ENCODE data around the gene RBL2. TPM values are rescaled to one million over a fixed set of nuclear protein-coding genes. Genes with fewer than 3 reads are reported as not detected.
A peak's percentile ranks its signal among the peaks of the same experiment; 100 is the strongest.
"Not testable (repeated sequence)": the region's sequence is repeated elsewhere in the genome, so short reads cannot be mapped to it uniquely, and the experiment has no call there.

RBL2 gene, protein sequence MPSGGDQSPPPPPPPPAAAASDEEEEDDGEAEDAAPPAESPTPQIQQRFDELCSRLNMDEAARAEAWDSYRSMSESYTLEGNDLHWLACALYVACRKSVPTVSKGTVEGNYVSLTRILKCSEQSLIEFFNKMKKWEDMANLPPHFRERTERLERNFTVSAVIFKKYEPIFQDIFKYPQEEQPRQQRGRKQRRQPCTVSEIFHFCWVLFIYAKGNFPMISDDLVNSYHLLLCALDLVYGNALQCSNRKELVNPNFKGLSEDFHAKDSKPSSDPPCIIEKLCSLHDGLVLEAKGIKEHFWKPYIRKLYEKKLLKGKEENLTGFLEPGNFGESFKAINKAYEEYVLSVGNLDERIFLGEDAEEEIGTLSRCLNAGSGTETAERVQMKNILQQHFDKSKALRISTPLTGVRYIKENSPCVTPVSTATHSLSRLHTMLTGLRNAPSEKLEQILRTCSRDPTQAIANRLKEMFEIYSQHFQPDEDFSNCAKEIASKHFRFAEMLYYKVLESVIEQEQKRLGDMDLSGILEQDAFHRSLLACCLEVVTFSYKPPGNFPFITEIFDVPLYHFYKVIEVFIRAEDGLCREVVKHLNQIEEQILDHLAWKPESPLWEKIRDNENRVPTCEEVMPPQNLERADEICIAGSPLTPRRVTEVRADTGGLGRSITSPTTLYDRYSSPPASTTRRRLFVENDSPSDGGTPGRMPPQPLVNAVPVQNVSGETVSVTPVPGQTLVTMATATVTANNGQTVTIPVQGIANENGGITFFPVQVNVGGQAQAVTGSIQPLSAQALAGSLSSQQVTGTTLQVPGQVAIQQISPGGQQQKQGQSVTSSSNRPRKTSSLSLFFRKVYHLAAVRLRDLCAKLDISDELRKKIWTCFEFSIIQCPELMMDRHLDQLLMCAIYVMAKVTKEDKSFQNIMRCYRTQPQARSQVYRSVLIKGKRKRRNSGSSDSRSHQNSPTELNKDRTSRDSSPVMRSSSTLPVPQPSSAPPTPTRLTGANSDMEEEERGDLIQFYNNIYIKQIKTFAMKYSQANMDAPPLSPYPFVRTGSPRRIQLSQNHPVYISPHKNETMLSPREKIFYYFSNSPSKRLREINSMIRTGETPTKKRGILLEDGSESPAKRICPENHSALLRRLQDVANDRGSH
- polyA plus RNA-seq (2011; rRNA removed) = 37.7 and 39.7 TPM in 2 replicates
- 24.5 and 37.8 TPM in 2 replicates for polyA minus RNA-seq (2011; rRNA and poly(A)+ RNA removed)

DNA sequence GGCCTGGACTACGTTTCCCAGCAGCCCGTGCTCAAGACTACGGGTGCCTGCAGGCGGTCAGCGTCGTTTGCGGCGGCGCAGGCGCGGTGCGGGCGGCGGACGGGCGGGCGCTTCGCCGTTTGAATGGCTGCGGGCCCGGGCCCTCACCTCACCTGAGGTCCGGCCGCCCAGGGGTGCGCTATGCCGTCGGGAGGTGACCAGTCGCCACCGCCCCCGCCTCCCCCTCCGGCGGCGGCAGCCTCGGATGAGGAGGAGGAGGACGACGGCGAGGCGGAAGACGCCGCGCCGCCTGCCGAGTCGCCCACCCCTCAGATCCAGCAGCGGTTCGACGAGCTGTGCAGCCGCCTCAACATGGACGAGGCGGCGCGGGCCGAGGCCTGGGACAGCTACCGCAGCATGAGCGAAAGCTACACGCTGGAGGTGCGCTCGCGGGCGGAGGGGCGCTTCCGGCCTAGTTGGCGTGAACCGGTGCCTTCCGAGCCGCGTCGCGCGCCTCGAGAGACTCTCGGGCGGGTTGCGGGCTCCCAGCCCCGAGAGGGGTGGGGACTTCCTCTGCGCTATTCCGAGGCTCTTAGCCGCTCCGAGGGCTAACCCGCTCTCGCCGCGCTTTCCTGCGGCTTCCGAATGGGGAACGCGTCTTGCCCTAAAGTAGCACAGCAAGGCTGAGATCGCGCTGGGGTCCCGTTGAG lies at the start of gene RBL2:
TSS of gene RBL2 (plus strand) at position 95 of the 689 bp plus-strand sequence. CDS start at position 181, 86 bp downstream.
- DNase-seq (ENCODE audit: low read depth) = no peak
- POLR2A ChIA-PET = no interaction called here
- H3K36me3 ChIP-seq (ENCODE audit: control insufficient read depth, insufficient read depth, low read length) = no peaks in the 10 kb centered on the region
- CTCF ChIA-PET = interaction anchor here (1.0 kb wide), 1 partner anchor 14 kb away, joined by 3 read pairs; no protein-coding TSS in a partner anchor
- no peaks in the 10 kb centered on the region for H3K27me3 ChIP-seq (ENCODE audit: control insufficient read depth, insufficient read depth, low read length)
- TF ChIP-seq, protein P1, sequence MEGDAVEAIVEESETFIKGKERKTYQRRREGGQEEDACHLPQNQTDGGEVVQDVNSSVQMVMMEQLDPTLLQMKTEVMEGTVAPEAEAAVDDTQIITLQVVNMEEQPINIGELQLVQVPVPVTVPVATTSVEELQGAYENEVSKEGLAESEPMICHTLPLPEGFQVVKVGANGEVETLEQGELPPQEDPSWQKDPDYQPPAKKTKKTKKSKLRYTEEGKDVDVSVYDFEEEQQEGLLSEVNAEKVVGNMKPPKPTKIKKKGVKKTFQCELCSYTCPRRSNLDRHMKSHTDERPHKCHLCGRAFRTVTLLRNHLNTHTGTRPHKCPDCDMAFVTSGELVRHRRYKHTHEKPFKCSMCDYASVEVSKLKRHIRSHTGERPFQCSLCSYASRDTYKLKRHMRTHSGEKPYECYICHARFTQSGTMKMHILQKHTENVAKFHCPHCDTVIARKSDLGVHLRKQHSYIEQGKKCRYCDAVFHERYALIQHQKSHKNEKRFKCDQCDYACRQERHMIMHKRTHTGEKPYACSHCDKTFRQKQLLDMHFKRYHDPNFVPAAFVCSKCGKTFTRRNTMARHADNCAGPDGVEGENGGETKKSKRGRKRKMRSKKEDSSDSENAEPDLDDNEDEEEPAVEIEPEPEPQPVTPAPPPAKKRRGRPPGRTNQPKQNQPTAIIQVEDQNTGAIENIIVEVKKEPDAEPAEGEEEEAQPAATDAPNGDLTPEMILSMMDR (IDR thresholded peaks at IDR 0.05; ENCODE audit: insufficient read depth, low read depth, low read length) = no peak
- H3K4me3 ChIP-seq (ENCODE audit: low read depth, low read length) = peak within 1 kb of the TSS; percentile 99

DNA sequence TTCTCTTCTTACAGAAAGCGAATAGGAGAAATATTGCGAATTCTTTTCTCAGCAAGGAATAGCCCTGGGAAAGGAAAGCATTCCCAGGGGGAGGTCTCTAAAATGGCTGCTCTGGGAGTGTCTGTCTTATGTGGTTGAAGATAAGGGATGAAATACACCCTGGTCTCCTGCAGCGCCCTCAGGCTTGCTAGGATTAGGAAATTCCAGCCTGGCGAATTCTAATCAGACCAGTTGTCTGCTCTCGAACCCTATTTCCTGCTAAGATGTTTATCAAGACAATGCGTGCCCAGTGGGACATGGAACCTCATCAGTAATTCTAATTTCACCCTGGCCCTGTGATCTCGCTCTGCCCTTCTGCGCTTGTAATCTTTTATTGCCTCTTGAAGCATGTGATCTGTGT lies 49.7 kb upstream of the RBL2 start:
- CTCF ChIA-PET; DNase-seq (ENCODE audit: low read depth): not testable (repeated sequence)

DNA sequence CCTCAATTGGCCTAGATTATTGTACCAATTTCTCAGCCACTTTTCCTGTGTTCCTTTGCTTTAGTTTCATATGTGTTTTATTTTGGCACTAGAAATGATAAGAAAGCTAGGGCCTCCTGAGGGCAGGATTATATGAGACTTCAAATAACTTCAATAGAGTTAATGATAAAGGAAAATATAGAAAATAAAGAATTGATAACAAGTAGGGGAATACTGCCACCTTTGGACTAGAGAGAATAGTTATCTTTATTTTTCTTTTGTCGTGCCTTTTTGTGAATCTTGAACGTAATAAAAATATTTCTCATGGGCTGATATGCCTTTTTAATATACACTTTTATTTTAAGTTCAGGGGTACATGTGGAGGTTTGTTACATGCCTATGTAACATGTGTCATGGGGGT lies 29.3 kb upstream of the RBL2 start:
- no peaks in the 10 kb centered on the region for H3K27me3 ChIP-seq (ENCODE audit: control insufficient read depth, insufficient read depth, low read length)
- POLR2A ChIA-PET = no interaction called here
- DNase-seq (ENCODE audit: low read depth) = no peak
- H3K4me3 ChIP-seq (ENCODE audit: low read depth, low read length) = no peak overlapping the region
- no peaks in the 10 kb centered on the region for H3K36me3 ChIP-seq (ENCODE audit: control insufficient read depth, insufficient read depth, low read length)
- CTCF ChIA-PET = no interaction called here
- TF ChIP-seq, protein P1 (IDR thresholded peaks at IDR 0.05; ENCODE audit: insufficient read depth, low read depth, low read length) = no peak

More for the DNA sequence above, 49.7 kb upstream of the RBL2 start:
- POLR2A ChIA-PET; H3K4me3 ChIP-seq (ENCODE audit: low read depth, low read length); H3K27me3 ChIP-seq (ENCODE audit: control insufficient read depth, insufficient read depth, low read length); H3K36me3 ChIP-seq (ENCODE audit: control insufficient read depth, insufficient read depth, low read length): not testable (repeated sequence)

DNA sequence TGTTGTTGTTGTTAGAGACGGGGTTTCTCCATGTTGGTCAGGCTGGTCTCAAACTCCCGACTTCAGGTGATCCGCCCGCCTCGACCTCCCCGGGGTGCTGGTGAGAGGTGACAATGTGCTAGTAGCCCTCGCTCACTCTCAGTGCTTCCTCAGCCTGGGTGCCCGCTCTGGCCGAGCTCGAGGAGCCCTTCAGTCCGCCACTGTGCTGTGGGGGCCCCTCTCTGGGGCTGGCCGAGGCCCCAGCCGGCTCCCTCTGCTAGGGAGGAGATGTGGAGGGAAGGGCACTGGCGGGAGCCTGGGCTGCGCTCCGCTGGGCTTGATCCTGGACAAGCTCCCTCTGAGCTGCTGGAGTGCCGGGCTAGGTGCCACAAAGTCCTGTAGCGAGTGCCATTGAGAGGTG lies 21.7 kb upstream of the RBL2 start:
- H3K4me3 ChIP-seq (ENCODE audit: low read depth, low read length) = no peak overlapping the region

DNA sequence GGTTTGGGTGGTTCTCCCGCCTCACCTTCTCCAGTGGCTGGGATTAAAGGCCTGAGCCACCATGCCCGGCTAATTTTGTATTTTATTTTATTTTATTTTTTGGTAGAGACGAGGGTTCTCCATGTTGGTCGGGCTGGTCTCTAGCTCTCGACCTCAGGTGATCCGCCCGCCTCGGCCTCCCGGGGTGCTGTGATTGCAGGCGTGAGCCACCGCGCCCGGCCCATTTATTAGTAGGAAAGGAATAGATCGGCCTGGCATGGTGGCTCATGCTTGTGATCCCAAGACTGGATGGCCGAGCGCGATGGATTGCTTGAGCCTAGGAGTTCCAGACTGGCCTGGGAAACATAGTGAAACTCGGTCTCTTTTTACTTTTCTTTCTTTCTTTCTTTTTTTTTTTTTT lies 20.4 kb upstream of the RBL2 start:
- no peaks in the 10 kb centered on the region for H3K27me3 ChIP-seq (ENCODE audit: control insufficient read depth, insufficient read depth, low read length)
- POLR2A ChIA-PET = no interaction called here
- H3K36me3 ChIP-seq (ENCODE audit: control insufficient read depth, insufficient read depth, low read length) = no peaks in the 10 kb centered on the region
- CTCF ChIA-PET = no interaction called here
- no peak overlapping the region for H3K4me3 ChIP-seq (ENCODE audit: low read depth, low read length)
- no peak for DNase-seq (ENCODE audit: low read depth)
- TF ChIP-seq, protein P1 (IDR thresholded peaks at IDR 0.05; ENCODE audit: insufficient read depth, low read depth, low read length) = no peak

More for the DNA sequence above, 21.7 kb upstream of the RBL2 start:
- no peak for DNase-seq (ENCODE audit: low read depth)
- TF ChIP-seq, protein P1 (IDR thresholded peaks at IDR 0.05; ENCODE audit: insufficient read depth, low read depth, low read length) = no peak
- CTCF ChIA-PET = no interaction called here
- POLR2A ChIA-PET = no interaction called here
- no peaks in the 10 kb centered on the region for H3K36me3 ChIP-seq (ENCODE audit: control insufficient read depth, insufficient read depth, low read length)
- H3K27me3 ChIP-seq (ENCODE audit: control insufficient read depth, insufficient read depth, low read length) = no peaks in the 10 kb centered on the region

Data from BJ (cell line).